ENCODE results near the gene KLHL30. TPM values are rescaled to one million over a fixed set of nuclear protein-coding genes. Genes with fewer than 3 reads are reported as not detected.

The KLHL30 gene
- total RNA-seq, 4 donors from 2014 or later, result 0.20 to 0.67 (median 0.38) TPM

GRCh38 chr2:238173692-238174091, 35.2 kb downstream of the KLHL30 start:
- H3K4me3 ChIP-seq (replicated peaks in 1 of 3), result no peak overlapping the region
- no peak for TF ChIP-seq POLR2A (IDR thresholded peaks at IDR 0.05)
- peak in 2 of 6 experiments; percentile 22 to 36 for TF ChIP-seq CTCF (IDR thresholded peaks at IDR 0.05)
- 53 to 67% methylated on average over 2 of the region's 2 CpGs for WGBS, 2 donors
- peak overlapping the region in 2 of 3 donors; percentile 62 to 72 for H3K27ac ChIP-seq
- H3K27me3 ChIP-seq, result no peaks in the 10 kb centered on the region
- H3K36me3 ChIP-seq, result peaks cover 29 to 30% of the 10 kb centered on the region in 2 donors
- intact Hi-C loops (cut with DNase I), result no loop called here
- DNase-seq, result no peak
- no peaks in the 10 kb centered on the region for H3K9me3 ChIP-seq
- peaks cover 43 to 56% of the 10 kb centered on the region in 2 donors for H3K4me1 ChIP-seq

GRCh38 chr2:238174291-238174690, 35.8 kb downstream of the KLHL30 start:
- intact Hi-C loops (cut with DNase I), result no loop called here
- TF ChIP-seq CTCF (IDR thresholded peaks at IDR 0.05), result no peak
- Histone ChIP-seq H3K4me1 (peaks cover 38 to 50% of the 10 kb centered on the region in 2 donors), H3K9me3 (no peaks in the 10 kb centered on the region), H3K27me3 (no peaks in the 10 kb centered on the region), H3K36me3 (peaks cover 34 to 35% of the 10 kb centered on the region in 2 donors), H3K4me3 (replicated peaks in 1 of 3) (no peak overlapping the region), H3K27ac (peak overlapping the region in 2 of 3 donors; percentile 62 to 72)
- 34 to 51% methylated on average over 7 to 8 of the region's 8 CpGs for WGBS, 2 donors
- DNase-seq, result peak; percentile 60 to 67

GRCh38 chr2:238174701-238175100, 36.2 kb downstream of the KLHL30 start:
- Histone ChIP-seq H3K4me3 (replicated peaks in 1 of 3) (no peak overlapping the region), H3K27me3 (no peaks in the 10 kb centered on the region), H3K4me1 (peaks cover 33 to 46% of the 10 kb centered on the region in 2 donors), H3K9me3 (no peaks in the 10 kb centered on the region), H3K36me3 (peaks cover 38 to 39% of the 10 kb centered on the region in 2 donors), H3K27ac (peak overlapping the region; percentile 7 to 72 (median 62))
- TF ChIP-seq POLR2A (IDR thresholded peaks at IDR 0.05), result no peak
- TF ChIP-seq CTCF (IDR thresholded peaks at IDR 0.05), result no peak
- peak; percentile 76 to 77 for DNase-seq
- intact Hi-C loops (cut with DNase I), result no loop called here
- WGBS, 2 donors, result 31 to 47% methylated on average over 3 of the region's 3 CpGs

GRCh38 chr2:238176613-238177012, 38.1 kb downstream of the KLHL30 start:
- no peak overlapping the region for H3K4me3 ChIP-seq (replicated peaks in 1 of 3)
- no peak overlapping the region for H3K27ac ChIP-seq
- intact Hi-C loops (cut with DNase I), result no loop called here
- H3K27me3 ChIP-seq, result no peaks in the 10 kb centered on the region
- no peaks in the 10 kb centered on the region for H3K9me3 ChIP-seq
- H3K4me1 ChIP-seq, result peaks cover 18 to 30% of the 10 kb centered on the region in 2 donors
- peaks cover 46 to 53% of the 10 kb centered on the region in 2 donors for H3K36me3 ChIP-seq
- TF ChIP-seq POLR2A (IDR thresholded peaks at IDR 0.05), result no peak
- no peak for TF ChIP-seq CTCF (IDR thresholded peaks at IDR 0.05)
- no peak for DNase-seq

GRCh38 chr2:238180554-238180953, 42.1 kb downstream of the KLHL30 start:
- H3K27ac ChIP-seq, result no peak overlapping the region
- H3K4me1 ChIP-seq, result peaks cover 0 to under 1% of the 10 kb centered on the region in 2 donors
- no peaks in the 10 kb centered on the region for H3K9me3 ChIP-seq
- WGBS, 2 donors, result 88 to 90% methylated on average over 5 of the region's 5 CpGs
- no peak for TF ChIP-seq POLR2A (IDR thresholded peaks at IDR 0.05)
- TF ChIP-seq CTCF (IDR thresholded peaks at IDR 0.05), result no peak
- no peaks in the 10 kb centered on the region for H3K27me3 ChIP-seq
- no peak overlapping the region for H3K4me3 ChIP-seq (replicated peaks in 1 of 3)
- peaks cover 71 to 81% of the 10 kb centered on the region in 2 donors for H3K36me3 ChIP-seq
- no peak for DNase-seq
- intact Hi-C loops (cut with DNase I), result no loop called here
